SK-N-SH (cell line): ENCODE results near the gene AKT3. TPM values are rescaled to one million over a fixed set of nuclear protein-coding genes. Genes with fewer than 3 reads are reported as not detected.

Source experiments
- CTCF ChIA-PET: fragments of 300-600, 350-600 bp; formaldehyde crosslinking; extraction: SDS; loops from one replicate; lab custom pipeline; 2021; lab: Yijun Ruan, JAX
- POLR2A ChIA-PET: fragments of 350-600 bp; sonication (Branson Sonifier 250); formaldehyde crosslinking; extraction: SDS; loops from one replicate; lab custom pipeline; 2020; ENCODE audit warnings: antibody characterized with exemption, inconsistent platforms; lab: Yijun Ruan, JAX
- DNase-seq: peaks from one replicate; pipeline ENCODE4 v3.0.0; 2012
- H2AFZ ChIP-seq: fragments of 200-600 bp; sonication (generic); 2 replicates; pipeline ENCODE4 v1.8.1; 2016; ENCODE audit warnings: antibody characterized with exemption, mild to moderate bottlenecking, low read depth
- H3F3A ChIP-seq: fragments of 200-600 bp; sonication (generic); replicated peaks from 2 replicates; pipeline ENCODE3; 2016; ENCODE audit warnings: antibody characterized with exemption, mild to moderate bottlenecking; ENCODE audit not compliant: insufficient read depth
- H3K27ac ChIP-seq, 2 experiments: fragments of 200-500 bp in 1 of 2; fragments of 200-600 bp in 1 of 2; sonication (Bioruptor generic) in 1 of 2; sonication (generic), shearing (Covaris generic) in 1 of 2; 2 replicates each; pipeline versions ENCODE4 v1.5.1 to v1.6.1; 2014 to 2016; ENCODE audit warnings: low read depth in 2 of 2, inconsistent platforms in 1 of 2, low read length in 1 of 2, mild to moderate bottlenecking in 1 of 2, mixed read lengths in 1 of 2
- H3K27me3 ChIP-seq: fragments of 200-600 bp; sonication (generic), shearing (Covaris generic); 2 replicates; pipeline ENCODE4 v1.6.1; 2016; ENCODE audit warnings: mixed run types; ENCODE audit not compliant: insufficient read depth
- H3K36me3 ChIP-seq, 2 experiments: fragments of 200-500 bp in 1 of 2; fragments of 200-600 bp in 1 of 2; sonication (Bioruptor generic) in 1 of 2; sonication (generic) in 1 of 2; replicated peaks in 1 of 2; 2 replicates each; pipeline versions ENCODE3 to v1.5.1; 2014 to 2016; ENCODE audit warnings: low read length in 1 of 2, mild to moderate bottlenecking in 1 of 2; ENCODE audit not compliant: insufficient read depth in 2 of 2, control insufficient read depth in 1 of 2
- H3K4me1 ChIP-seq, 2 experiments: fragments of 200-500 bp in 1 of 2; fragments of 200-600 bp in 1 of 2; sonication (Bioruptor generic) in 1 of 2; sonication (generic), shearing (Covaris generic) in 1 of 2; 2 replicates each; pipeline versions ENCODE4 v1.5.1 to v1.6.1; 2014 to 2016; ENCODE audit warnings: low read depth in 1 of 2, low read length in 1 of 2, mixed run types in 1 of 2; ENCODE audit not compliant: insufficient read depth in 2 of 2, control insufficient read depth in 1 of 2
- H3K4me2 ChIP-seq: fragments of 200-600 bp; sonication (generic), shearing (Covaris generic); 2 replicates; pipeline ENCODE4 v1.6.1; 2017; ENCODE audit warnings: mixed run types
- H3K4me3 ChIP-seq, 2 experiments: fragments of 200-500 bp in 1 of 2; fragments of 200-600 bp in 1 of 2; sonication (Bioruptor generic) in 1 of 2; sonication (generic), shearing (Covaris generic) in 1 of 2; 2 replicates each; pipeline versions ENCODE4 v1.5.1 to v1.8.1; 2014 to 2016; ENCODE audit warnings: low read depth in 2 of 2, inconsistent platforms in 1 of 2, low read length in 1 of 2, mild to moderate bottlenecking in 1 of 2, mixed read lengths in 1 of 2, moderate library complexity in 1 of 2
- H3K79me2 ChIP-seq: fragments of 200-600 bp; sonication (generic); 2 replicates; pipeline ENCODE4 v1.8.1; 2017; ENCODE audit warnings: mild to moderate bottlenecking; ENCODE audit not compliant: insufficient read depth
- H3K9ac ChIP-seq: fragments of 200-600 bp; sonication (generic); 2 replicates; pipeline ENCODE4 v1.6.1; 2017; ENCODE audit warnings: mixed run types
- H3K9me2 ChIP-seq: fragments of 200-600 bp; sonication (generic); 2 replicates; pipeline ENCODE4 v1.6.1; 2017; ENCODE audit warnings: mixed run types
- H3K9me3 ChIP-seq: fragments of 200-600 bp; sonication (generic); 2 replicates; pipeline ENCODE4 v1.6.1; 2017; ENCODE audit warnings: mixed run types, mild to moderate bottlenecking, moderate library complexity
- H4K20me1 ChIP-seq: fragments of 200-600 bp; sonication (generic); 2 replicates; pipeline ENCODE4 v1.6.1; 2017; ENCODE audit warnings: mild to moderate bottlenecking, mixed run types; ENCODE audit not compliant: insufficient read depth
- EP300 ChIP-seq, 2 experiments: IDR thresholded peaks; 2 replicates each; pipeline versions ENCODE4 v1.4.0 to v1.6.1; 2012; ENCODE audit warnings: borderline replicate concordance in 1 of 2, low read depth in 1 of 2, low read length in 1 of 2
- EZH2phosphoT487 ChIP-seq: fragments of 200-600 bp; sonication (generic); IDR thresholded peaks from 2 replicates; pipeline ENCODE4 v1.6.1; 2017; ENCODE audit warnings: low read depth, mixed run types, mild to moderate bottlenecking, antibody characterized with exemption, moderate library complexity, borderline replicate concordance
- FOXM1 ChIP-seq: IDR thresholded peaks from 2 replicates; pipeline ENCODE4 v1.4.0; 2012; ENCODE audit warnings: low read depth, mild to moderate bottlenecking
- MXI1 ChIP-seq: IDR thresholded peaks from 2 replicates; pipeline ENCODE4 v1.6.1; 2012; ENCODE audit warnings: mild to moderate bottlenecking, low read depth, low read length, improper control_type of control experiment
- NRF1 ChIP-seq: IDR thresholded peaks from 2 replicates; pipeline ENCODE4 v1.6.1; 2012; ENCODE audit warnings: low read depth, mild to moderate bottlenecking, low read length
- RAD21 ChIP-seq: IDR thresholded peaks from 2 replicates; pipeline ENCODE4 v1.6.1; 2012; ENCODE audit warnings: mild to moderate bottlenecking, low read length
- REST ChIP-seq: IDR thresholded peaks from 2 replicates; pipeline ENCODE4 v1.6.1; 2012; ENCODE audit warnings: mild to moderate bottlenecking, low read depth, low read length, moderate library complexity
- SIN3A ChIP-seq: IDR thresholded peaks from 2 replicates; pipeline ENCODE4 v1.6.1; 2012; ENCODE audit warnings: low read depth, mild to moderate bottlenecking, low read length, moderate library complexity, borderline replicate concordance
- SMC3 ChIP-seq: IDR thresholded peaks from 2 replicates; pipeline ENCODE4 v1.6.1; 2012; ENCODE audit warnings: low read depth, low read length, improper control_type of control experiment
- YY1 ChIP-seq: IDR thresholded peaks from 2 replicates; pipeline ENCODE4 v1.4.0; 2012; ENCODE audit warnings: low read depth, mild to moderate bottlenecking
- ZBTB33 ChIP-seq: IDR thresholded peaks from 2 replicates; pipeline ENCODE4 v1.4.0; 2012; ENCODE audit warnings: low read depth, borderline replicate concordance
- WGBS: methylation state at CpG from one replicate; pipeline ENCODE4 v1.1.6; 2017; ENCODE audit warnings: low lambda C conversion rate; 5-methylcytosine and 5-hydroxymethylcytosine counted together
- polyA plus RNA-seq, 3 experiments: library from polyadenylated mRNA; depleted of rRNA; stranded (reverse); fragments of >200 nt; gene quantifications; 2 replicates each; pipeline ENCODE4 v1.2.3, GENCODE V29; 2012

AKT3 gene
- polyA plus RNA-seq, 1 of the 3 experiments (the other 2 are of a cell fraction): 12.7 TPM

- Histone ChIP-seq H3K79me2 (peaks cover 82% of the 10 kb centered on the region), H3K27ac (no peak overlapping the region), H3K9ac (no peak overlapping the region), H4K20me1 (peaks cover 23% of the 10 kb centered on the region), H2AFZ (no peak overlapping the region), H3K9me2 (no peaks in the 10 kb centered on the region), H3K36me3 (peaks cover 0 to 8% of the 10 kb centered on the region in 2 experiments), H3K27me3 (no peaks in the 10 kb centered on the region), H3K9me3 (no peaks in the 10 kb centered on the region), H3F3A (peaks cover 3% of the 10 kb centered on the region), H3K4me1 (peaks cover 0 to 3% of the 10 kb centered on the region in 2 experiments; a peak in 1 of 4 replicates), H3K4me2 (no peak overlapping the region), H3K4me3 (no peak overlapping the region)
- TF ChIP-seq EP300 (IDR thresholded peaks at IDR 0.05; ENCODE audit: borderline replicate concordance in 1 of 2, low read depth in 1 of 2, low read length in 1 of 2): no peak
- TF ChIP-seq REST: no peak
- no peak for TF ChIP-seq YY1
- TF ChIP-seq MXI1: no peak
- TF ChIP-seq SMC3: no peak
- ChIA-PET CTCF (no interaction called here), POLR2A (no interaction called here)
- no peak for DNase-seq
These were observed 93.5 kb downstream of the AKT3 start for GRCh38 chr1:243756529-243756928.

GRCh38 chr1:243754348-243754747 is 95.7 kb downstream of the AKT3 start:
- no peak for DNase-seq
- Histone ChIP-seq H3K27ac (no peak overlapping the region), H3K36me3 (peaks cover 0 to 8% of the 10 kb centered on the region in 2 experiments), H2AFZ (no peak overlapping the region), H3K9me3 (no peaks in the 10 kb centered on the region), H3K9ac (no peak overlapping the region), H3K9me2 (no peaks in the 10 kb centered on the region), H3K4me3 (no peak overlapping the region), H3K79me2 (peaks cover 70% of the 10 kb centered on the region), H3K27me3 (no peaks in the 10 kb centered on the region), H4K20me1 (peaks cover 20% of the 10 kb centered on the region)
- ChIA-PET CTCF (no interaction called here), POLR2A (no interaction called here)
- WGBS: 93% methylated on average over 4 of the region's 6 CpGs
- no peak for TF ChIP-seq RAD21
- TF ChIP-seq, all 33 proteins: peak for 0
- no peak overlapping the region for H3K4me2 ChIP-seq
- peaks cover 0 to 4% of the 10 kb centered on the region in 2 experiments; a peak in 1 of 4 replicates for H3K4me1 ChIP-seq
- H3F3A ChIP-seq: peaks cover 8% of the 10 kb centered on the region

GRCh38 chr1:243751506-243751905 is 98.5 kb downstream of the AKT3 start:
- WGBS: 94% methylated on average over 1 of the region's 1 CpG
- H3K4me3 ChIP-seq: no peak overlapping the region
- H3F3A ChIP-seq: peaks cover 10% of the 10 kb centered on the region
- no peak overlapping the region for H3K27ac ChIP-seq
- ChIA-PET CTCF (interaction anchor here (0.9 to 1.1 kb wide), 2 partner anchors 11 to 224 kb away, joined by 3 read pairs; no protein-coding TSS in a partner anchor), POLR2A (no interaction called here)
- no peak overlapping the region for H3K9ac ChIP-seq
- H3K79me2 ChIP-seq: peaks cover 74% of the 10 kb centered on the region
- H4K20me1 ChIP-seq: peaks cover 20% of the 10 kb centered on the region; the same call in 1 of the 2 replicates
- H3K36me3 ChIP-seq: peaks cover 0 to 8% of the 10 kb centered on the region in 2 experiments
- H3K9me3 ChIP-seq: no peaks in the 10 kb centered on the region
- peaks cover 0 to 4% of the 10 kb centered on the region in 2 experiments; a peak in 2 of 4 replicates for H3K4me1 ChIP-seq
- DNase-seq: no peak
- H3K4me2 ChIP-seq: no peak overlapping the region
- no peak overlapping the region for H2AFZ ChIP-seq
- H3K9me2 ChIP-seq: no peaks in the 10 kb centered on the region
- no peaks in the 10 kb centered on the region for H3K27me3 ChIP-seq
- TF ChIP-seq EZH2phosphoT487 (no peak), ZBTB33 (no peak), REST (no peak), FOXM1 (no peak), SIN3A (no peak), NRF1 (no peak)
